ENCODE results near the gene MGRN1. TPM values are rescaled to one million over a fixed set of nuclear protein-coding genes. Genes with fewer than 3 reads are reported as not detected.

Gene MGRN1
- total RNA-seq, 6 donors from 2014 or later, result 49.0 to 148 (median 99.1) TPM

- ATAC-seq (ENCODE audit: low FRiP score in 2 of 2) (no peak), DNase-seq (no peak)
- peaks cover 8 to 87% (median 67%) of the 10 kb centered on the region in 4 donors for H3K36me3 ChIP-seq
- H3K27ac ChIP-seq, result peak overlapping the region; percentile 44 to 89 (median 77)
- 89% methylated on average over 6 of the region's 6 CpGs; no CpG with 5 or more reads in 1 of the 2 donors for WGBS, 2 donors
- TF ChIP-seq CTCF (IDR thresholded peaks at IDR 0.05), result no peak
- no peak for TF ChIP-seq POLR2AphosphoS5 (IDR thresholded peaks at IDR 0.05)
- no peak for TF ChIP-seq EP300 (IDR thresholded peaks at IDR 0.05)
- H3K4me1 ChIP-seq, result peaks cover 20 to 65% (median 49%) of the 10 kb centered on the region in 4 donors
- H3K4me3 ChIP-seq, result no peak overlapping the region
- H3K9me3 ChIP-seq, result no peaks in the 10 kb centered on the region
- no peaks in the 10 kb centered on the region for H3K27me3 ChIP-seq
Observed at GRCh38 chr16:4655801-4656200, 31.2 kb downstream of the MGRN1 start.

GRCh38 chr16:4656221-4656620, 31.6 kb downstream of the MGRN1 start:
- TF ChIP-seq CTCF (IDR thresholded peaks at IDR 0.05), result no peak
- no peak for TF ChIP-seq POLR2AphosphoS5 (IDR thresholded peaks at IDR 0.05)
- TF ChIP-seq EP300 (IDR thresholded peaks at IDR 0.05), result no peak
- no peak for TF ChIP-seq POLR2A (IDR thresholded peaks at IDR 0.05)
- WGBS, 2 donors, result 93 to 94% methylated on average over 8 to 12 of the region's 12 CpGs

GRCh38 chr16:4656695-4657686, 32.4 kb downstream of the MGRN1 start:
- DNase-seq (peak in 1 of 2 donors; percentile 63), ATAC-seq (ENCODE audit: low FRiP score in 2 of 2) (no peak)
- peaks cover 27 to 65% (median 48%) of the 10 kb centered on the region in 4 donors for H3K4me1 ChIP-seq
- H3K27me3 ChIP-seq, result no peaks in the 10 kb centered on the region
- peak overlapping the region in 2 of 4 donors; percentile 13 to 89 for H3K27ac ChIP-seq
- H3K4me3 ChIP-seq, result no peak overlapping the region
- 90 to 94% methylated on average over 16 to 24 of the region's 25 CpGs for WGBS, 2 donors
- no peak for TF ChIP-seq POLR2AphosphoS5 (IDR thresholded peaks at IDR 0.05)
- TF ChIP-seq CTCF (IDR thresholded peaks at IDR 0.05), result no peak
- no peak for TF ChIP-seq POLR2A (IDR thresholded peaks at IDR 0.05)
- TF ChIP-seq EP300 (IDR thresholded peaks at IDR 0.05), result no peak
- peaks cover 6 to 82% (median 59%) of the 10 kb centered on the region in 4 donors for H3K36me3 ChIP-seq
- H3K9me3 ChIP-seq, result no peaks in the 10 kb centered on the region

More at GRCh38 chr16:4656221-4656620, 31.6 kb downstream of the MGRN1 start:
- H3K27ac ChIP-seq, result peak overlapping the region in 2 of 4 donors; percentile 80 to 89
- H3K4me1 ChIP-seq, result peaks cover 23 to 65% (median 49%) of the 10 kb centered on the region in 4 donors
- no peak overlapping the region for H3K4me3 ChIP-seq
- no peaks in the 10 kb centered on the region for H3K9me3 ChIP-seq
- ATAC-seq (ENCODE audit: low FRiP score in 2 of 2), result no peak
- no peak for DNase-seq
- H3K27me3 ChIP-seq, result no peaks in the 10 kb centered on the region
- H3K36me3 ChIP-seq, result peaks cover 8 to 83% (median 65%) of the 10 kb centered on the region in 4 donors

GRCh38 chr16:4659363-4660353, 35.0 kb downstream of the MGRN1 start:
- no peak for TF ChIP-seq POLR2A (IDR thresholded peaks at IDR 0.05)
- no peak for TF ChIP-seq EP300 (IDR thresholded peaks at IDR 0.05)
- no peak for TF ChIP-seq CTCF (IDR thresholded peaks at IDR 0.05)
- TF ChIP-seq POLR2AphosphoS5 (IDR thresholded peaks at IDR 0.05), result no peak
- DNase-seq, result peak in 1 of 2 donors; percentile 68
- Histone ChIP-seq H3K36me3 (peaks cover 0 to 71% (median 49%) of the 10 kb centered on the region in 4 donors), H3K4me1 (peaks cover 35 to 63% (median 58%) of the 10 kb centered on the region in 4 donors), H3K4me3 (no peak overlapping the region), H3K27ac (peak overlapping the region in 1 of 4 donors; percentile 44), H3K27me3 (no peaks in the 10 kb centered on the region), H3K9me3 (no peaks in the 10 kb centered on the region)
- peak in 1 of 2 donors; percentile 20 for ATAC-seq (ENCODE audit: low FRiP score in 2 of 2)
- 90 to 92% methylated on average over 15 to 29 of the region's 29 CpGs for WGBS, 2 donors

Data from upper lobe of left lung (tissue), 6 donors.